Measurements from ENCODE around the gene SLC19A1. TPM values are rescaled to one million over a fixed set of nuclear protein-coding genes. Genes with fewer than 3 reads are reported as not detected.
A peak's percentile ranks its signal among the peaks of the same experiment; 100 is the strongest.

Gene SLC19A1
- total RNA-seq, 1 donor from 2014 or later, result 28.2 TPM

GRCh38 chr21:45539046-45539795, 3.0 kb downstream of the SLC19A1 start:
- TF ChIP-seq CTCF (conservative IDR thresholded peaks at IDR 0.05), result no peak
- H3K27ac Mint-ChIP-seq, result no peak overlapping the region
- H3K4me3 Mint-ChIP-seq, result peak overlapping the region; percentile 73
- peak; percentile 64 for DNase-seq (ENCODE audit: extremely low spot score, unreplicated experiment)
- H3K27me3 Mint-ChIP-seq, result no peaks in the 10 kb centered on the region
- H3K4me1 Mint-ChIP-seq (ENCODE audit: unreplicated experiment), result peaks cover 9% of the 10 kb centered on the region
- H3K9me3 Mint-ChIP-seq, result no peaks in the 10 kb centered on the region
- no peaks in the 10 kb centered on the region for H3K36me3 Mint-ChIP-seq

- no peaks in the 10 kb centered on the region for H3K9me3 Mint-ChIP-seq
- no peaks in the 10 kb centered on the region for H3K36me3 Mint-ChIP-seq
- no peak overlapping the region for H3K27ac Mint-ChIP-seq
- no peak overlapping the region for H3K4me3 Mint-ChIP-seq
- peak; percentile 66 for DNase-seq (ENCODE audit: extremely low spot score, unreplicated experiment)
- H3K27me3 Mint-ChIP-seq, result no peaks in the 10 kb centered on the region
- H3K4me1 Mint-ChIP-seq (ENCODE audit: unreplicated experiment), result peaks cover 9% of the 10 kb centered on the region
- no peak for TF ChIP-seq CTCF (conservative IDR thresholded peaks at IDR 0.05)
Observed at GRCh38 chr21:45538381-45539045, 3.7 kb downstream of the SLC19A1 start.

- Mint-ChIP-seq H3K9me3 (no peaks in the 10 kb centered on the region), H3K36me3 (no peaks in the 10 kb centered on the region), H3K4me1 (ENCODE audit: unreplicated experiment) (peaks cover 9% of the 10 kb centered on the region), H3K27me3 (no peaks in the 10 kb centered on the region), H3K4me3 (no peak overlapping the region), H3K27ac (no peak overlapping the region)
- no peak for TF ChIP-seq CTCF (conservative IDR thresholded peaks at IDR 0.05)
- DNase-seq (ENCODE audit: extremely low spot score, unreplicated experiment), result peak; percentile 36
Observed at GRCh38 chr21:45537746-45538291, 4.4 kb downstream of the SLC19A1 start.

GRCh38 chr21:45537111-45537745, 5.0 kb downstream of the SLC19A1 start:
- DNase-seq (ENCODE audit: extremely low spot score, unreplicated experiment), result peak; percentile 64
- Mint-ChIP-seq H3K9me3 (no peaks in the 10 kb centered on the region), H3K36me3 (no peaks in the 10 kb centered on the region), H3K4me3 (no peak overlapping the region), H3K4me1 (ENCODE audit: unreplicated experiment) (peaks cover 9% of the 10 kb centered on the region), H3K27me3 (no peaks in the 10 kb centered on the region), H3K27ac (no peak overlapping the region)
- TF ChIP-seq CTCF (conservative IDR thresholded peaks at IDR 0.05), result no peak

- H3K36me3 Mint-ChIP-seq, result no peaks in the 10 kb centered on the region
- peak overlapping the region; percentile 43 for H3K27ac Mint-ChIP-seq
- no peaks in the 10 kb centered on the region for H3K9me3 Mint-ChIP-seq
- H3K4me3 Mint-ChIP-seq, result no peak overlapping the region
- no peaks in the 10 kb centered on the region for H3K27me3 Mint-ChIP-seq
- peak; percentile 65 for DNase-seq (ENCODE audit: extremely low spot score, unreplicated experiment)
- TF ChIP-seq CTCF (conservative IDR thresholded peaks at IDR 0.05), result no peak
- H3K4me1 Mint-ChIP-seq (ENCODE audit: unreplicated experiment), result peaks cover 9% of the 10 kb centered on the region
Observed at GRCh38 chr21:45536301-45537081, 5.7 kb downstream of the SLC19A1 start.
